HG03095 (cell line): Measurements from ENCODE around the gene UIMC1.
A peak's percentile ranks its signal among the peaks of the same experiment; 100 is the strongest.
"Not testable (repeated sequence)": the region's sequence is repeated elsewhere in the genome, so short reads cannot be mapped to it uniquely, and the experiment has no call there.

ENCODE experiments used
- ATAC-seq: cut with Tn5 transposase; IDR thresholded peaks from one replicate; pipeline ENCODE4 v1.9.1; 2021; ENCODE audit warnings: moderate library complexity; ENCODE audit not compliant: unreplicated experiment

Gene UIMC1

DNA sequence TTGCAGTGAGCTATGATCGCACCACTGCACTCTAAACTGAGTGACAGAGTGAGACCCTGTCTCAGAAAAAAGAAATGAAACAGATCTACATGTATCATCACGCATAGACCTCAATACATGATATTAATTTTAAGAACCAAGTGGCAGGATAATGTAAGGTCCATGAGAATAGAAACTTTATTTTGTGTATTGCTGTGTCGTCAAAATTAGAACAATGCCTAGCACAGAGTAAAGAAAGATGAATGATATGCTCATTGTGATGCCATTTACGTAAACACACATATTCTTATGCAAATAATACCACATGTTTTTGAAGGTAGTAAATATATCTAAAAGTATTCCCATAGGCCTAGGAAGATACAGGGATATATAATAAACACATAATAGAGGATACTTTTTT is 3.6 kb upstream of the UIMC1 start:
- no peak for ATAC-seq

GRCh38 chr5:177008716-177009115 is 2.1 kb upstream of the UIMC1 start:
- no peak for ATAC-seq

GRCh38 chr5:177005619-177006264 is 837 bp downstream of the UIMC1 start:
- peak; percentile 61 for ATAC-seq

DNA sequence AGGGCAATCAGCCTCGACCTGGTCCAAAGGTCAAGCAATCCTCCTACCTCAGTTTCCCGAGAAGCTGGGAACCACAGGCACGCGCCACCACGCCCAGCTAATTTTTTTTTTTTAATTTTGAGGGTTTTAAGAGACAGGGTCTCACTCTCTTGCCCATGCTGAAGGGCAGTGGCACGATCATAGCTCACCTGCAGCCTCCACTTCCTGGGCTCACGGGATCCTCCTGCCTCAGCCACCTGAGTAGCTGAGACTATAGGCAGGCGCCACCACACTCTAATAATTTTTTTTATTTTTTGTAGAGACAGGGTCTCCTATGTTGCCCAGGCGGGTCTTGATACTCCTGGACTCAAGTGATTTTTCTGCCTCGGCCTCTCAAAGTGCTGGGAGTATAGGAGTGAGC is 1.6 kb downstream of the UIMC1 start:
- ATAC-seq, result no peak

DNA sequence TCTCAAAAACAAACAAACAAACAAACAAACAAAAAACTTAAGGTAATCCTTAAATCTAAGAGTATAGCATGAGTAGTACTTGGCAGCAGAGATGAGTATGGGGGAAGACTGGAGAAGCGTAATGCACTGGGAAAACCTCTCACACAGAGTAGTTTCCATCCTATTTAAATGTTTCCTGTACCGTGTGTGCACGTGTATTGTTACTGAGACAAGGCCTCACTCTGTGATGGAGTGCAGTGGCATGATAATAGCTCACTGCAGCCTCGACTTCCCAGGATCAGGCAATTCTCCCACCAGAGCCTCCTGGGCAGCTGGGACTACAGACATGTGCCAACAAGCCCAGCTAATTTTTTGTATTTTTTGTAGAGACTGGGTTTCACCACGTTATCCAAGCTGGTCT is 2.9 kb downstream of the UIMC1 start:
- ATAC-seq, result no peak

DNA sequence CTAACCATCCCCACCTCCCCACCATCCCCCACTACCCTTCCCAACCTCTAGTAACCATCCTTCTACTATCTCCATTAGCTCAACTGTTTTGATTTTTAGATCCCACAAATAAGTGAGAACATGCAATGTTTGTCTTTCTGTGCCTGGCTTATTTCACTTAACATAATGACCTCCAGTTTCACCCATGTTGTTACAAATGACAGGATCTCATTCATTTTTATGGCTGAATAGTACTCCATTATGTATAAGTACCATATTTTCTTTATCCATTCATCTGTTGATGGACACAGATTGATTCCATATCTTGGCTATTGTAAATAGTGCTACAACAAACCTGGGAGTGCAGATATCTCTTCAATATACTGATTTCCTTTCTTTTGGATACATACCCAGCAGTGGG is 7.1 kb downstream of the UIMC1 start:
- not testable (repeated sequence) for ATAC-seq

- no peak for ATAC-seq
Measured at GRCh38 chr5:176998828-176999227, 7.8 kb downstream of the UIMC1 start.

GRCh38 chr5:176996780-176997179 is 9.8 kb downstream of the UIMC1 start:
- no peak for ATAC-seq

GRCh38 chr5:176995896-176996767 is 10.4 kb downstream of the UIMC1 start:
- ATAC-seq, result no peak

DNA sequence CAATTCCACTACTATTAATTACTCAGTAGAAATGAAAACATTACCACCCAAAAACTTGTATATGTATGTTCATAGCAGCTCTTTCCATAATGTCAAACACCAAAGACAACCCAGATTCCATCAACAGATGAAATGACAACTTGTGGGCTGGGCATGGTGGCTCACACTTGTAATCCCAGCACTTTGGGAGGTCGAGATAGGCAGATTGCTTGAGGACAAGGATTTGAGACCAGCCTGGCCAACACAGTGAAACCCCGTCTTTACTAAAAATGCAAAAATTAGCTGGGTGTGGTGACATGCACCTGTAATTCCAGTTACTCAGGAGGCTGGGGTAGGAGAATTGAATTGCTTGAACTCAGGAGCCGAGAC is 11.5 kb downstream of the UIMC1 start:
- no peak for ATAC-seq

- ATAC-seq, result no peak
Measured at GRCh38 chr5:176994460-176995121, 12.0 kb downstream of the UIMC1 start.

GRCh38 chr5:176993081-176993480 is 13.5 kb downstream of the UIMC1 start:
- not testable (repeated sequence) for ATAC-seq

DNA sequence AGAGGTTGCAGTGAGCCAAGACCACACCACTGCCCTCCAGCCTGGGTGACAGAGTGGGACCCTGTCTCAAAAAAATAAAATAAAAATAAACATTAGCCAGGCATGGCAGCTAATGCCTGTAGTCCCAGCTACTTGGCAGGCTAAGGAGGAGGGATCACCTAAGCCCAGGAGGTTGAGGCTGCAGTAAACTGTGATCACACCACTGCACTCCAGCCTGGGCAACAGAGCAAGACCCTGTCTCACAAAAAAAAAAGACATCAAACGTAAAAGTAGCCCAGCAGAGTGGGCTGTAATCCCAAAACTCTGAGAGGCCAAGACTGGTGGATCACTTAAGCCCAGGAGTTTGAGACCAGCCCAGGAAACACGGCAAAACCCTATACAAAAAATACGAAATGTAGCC is 19.0 kb downstream of the UIMC1 start:
- no peak for ATAC-seq

GRCh38 chr5:176986280-176986679 is 20.3 kb downstream of the UIMC1 start:
- ATAC-seq, result no peak

DNA sequence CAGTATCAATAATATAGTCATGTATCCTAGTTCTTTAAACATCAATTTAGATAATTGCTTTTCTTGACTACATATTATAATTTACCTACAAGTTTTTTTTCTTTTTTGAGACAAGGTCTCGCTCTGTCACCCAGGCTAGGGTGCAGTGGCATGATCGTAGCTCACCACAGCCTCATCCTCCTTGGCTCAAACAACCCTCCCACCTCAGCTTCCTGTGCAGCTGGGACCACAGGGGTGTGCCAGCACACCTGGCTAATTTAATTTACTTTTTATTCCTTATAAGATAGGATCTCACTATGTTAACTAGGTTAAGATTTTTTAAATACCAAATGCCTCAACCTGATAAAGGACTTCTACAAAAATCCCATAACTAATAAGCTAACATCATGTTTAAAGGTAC is 21.1 kb downstream of the UIMC1 start:
- no peak for ATAC-seq

- ATAC-seq, result not testable (repeated sequence)
Measured at GRCh38 chr5:176984176-176984575, 22.4 kb downstream of the UIMC1 start.

- ATAC-seq, result not testable (repeated sequence)
Measured at GRCh38 chr5:176983593-176983992, 23.0 kb downstream of the UIMC1 start.

GRCh38 chr5:176983112-176983511 is 23.5 kb downstream of the UIMC1 start:
- not testable (repeated sequence) for ATAC-seq

DNA sequence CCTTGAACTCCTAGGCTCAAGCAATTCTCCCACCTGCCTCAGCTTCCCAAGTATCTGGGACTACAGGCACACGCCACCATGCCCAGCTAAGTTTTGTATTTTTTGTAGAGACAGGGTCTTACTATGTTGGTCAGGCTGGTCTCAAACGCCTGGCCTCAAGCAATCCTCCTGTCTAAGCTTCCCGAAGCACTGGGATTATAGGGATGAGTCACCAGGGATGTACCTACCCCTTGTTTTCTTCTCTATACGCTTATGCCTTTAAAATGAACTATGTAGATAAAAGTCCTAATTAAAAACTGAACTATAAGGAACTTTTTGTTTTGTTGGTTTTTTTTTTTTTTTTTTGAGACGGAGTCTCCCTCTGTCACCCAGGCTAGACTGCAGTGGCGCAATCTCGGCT is 25.8 kb downstream of the UIMC1 start:
- no peak for ATAC-seq

DNA sequence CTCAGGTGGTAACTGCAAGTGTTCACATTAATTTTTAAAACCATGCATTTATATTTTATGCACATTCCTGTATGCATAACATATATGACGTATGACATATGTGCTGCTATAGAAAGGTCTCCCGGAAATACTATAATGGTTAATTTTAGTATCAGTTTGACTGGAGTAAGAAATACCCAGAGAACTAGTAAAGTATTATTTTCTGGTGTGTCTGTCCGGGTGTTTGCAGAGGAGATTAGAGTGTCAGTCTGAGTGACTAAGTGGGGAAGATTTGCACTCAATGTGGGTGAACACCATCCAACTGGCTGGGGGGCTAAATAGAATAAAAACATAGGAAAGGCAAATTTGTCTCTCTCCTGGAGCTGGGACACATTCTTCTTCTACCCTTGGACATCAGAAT is 26.9 kb downstream of the UIMC1 start:
- no peak for ATAC-seq

- no peak for ATAC-seq
Measured at GRCh38 chr5:176965633-176966032, 40.9 kb downstream of the UIMC1 start.

DNA sequence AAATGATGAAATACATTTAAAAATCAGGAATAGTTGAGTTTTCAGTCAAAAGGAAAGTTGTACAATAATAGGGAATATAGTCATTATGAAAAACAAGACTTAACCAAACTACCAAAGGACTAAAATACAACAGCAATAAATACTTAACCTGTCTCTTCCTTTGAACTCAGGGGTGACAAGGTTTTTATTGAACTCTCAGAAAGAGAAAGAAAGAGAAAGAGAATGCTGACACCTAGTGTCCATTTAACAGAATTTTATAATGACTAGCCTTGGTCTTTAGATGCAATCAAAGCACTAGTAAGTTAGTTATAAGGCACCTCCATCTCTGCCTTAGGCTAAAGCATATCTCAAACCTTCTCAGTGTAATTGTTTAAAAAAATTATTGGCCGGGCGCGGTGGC is 47.5 kb downstream of the UIMC1 start:
- ATAC-seq, result no peak
